ENCODE results near the gene KCNJ5.

KCNJ5 gene

DNA sequence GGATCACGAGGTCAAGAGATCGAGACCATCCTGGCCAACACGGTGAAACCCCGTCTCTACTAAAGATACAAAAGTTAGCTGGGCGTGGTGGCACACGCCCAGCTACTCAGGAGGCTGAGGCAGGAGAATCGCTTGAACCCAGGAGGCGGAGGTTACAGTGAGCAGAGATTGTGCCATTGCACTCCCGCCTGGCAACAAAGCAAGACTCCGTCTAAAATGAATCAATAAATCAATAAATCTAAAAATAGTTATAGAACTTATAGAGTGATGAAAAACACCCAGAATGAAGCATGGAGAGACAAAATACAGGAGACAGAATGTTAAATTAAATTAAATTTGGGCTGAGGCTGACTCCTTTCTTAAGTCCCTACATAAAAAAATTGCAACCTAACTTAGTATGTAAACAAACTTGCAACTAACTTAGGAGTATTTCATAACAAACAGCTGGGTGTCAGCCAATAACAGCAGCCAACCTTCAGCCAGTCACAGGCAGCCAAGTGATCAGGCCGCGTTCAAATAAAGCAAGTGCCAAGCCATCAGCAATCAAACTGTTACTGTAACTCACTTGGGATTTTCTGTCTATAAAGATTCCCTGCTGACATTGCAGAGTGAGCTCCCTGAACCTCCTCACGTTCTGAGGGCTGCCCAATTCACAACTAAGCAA, 58.8 kb downstream of the KCNJ5 start:
- H3K4me2 ChIP-seq (ENCODE audit: low read depth, low read length, poor library complexity, severe bottlenecking): no peak overlapping the region
- no peak overlapping the region for H3K4me3 ChIP-seq (ENCODE audit: insufficient read depth, low read length, poor library complexity, severe bottlenecking)
- no peak overlapping the region for H3K9ac ChIP-seq (ENCODE audit: low read length)
- H2AFZ ChIP-seq (ENCODE audit: low read depth, low read length, severe bottlenecking): no peak overlapping the region
- TF ChIP-seq, protein P1, sequence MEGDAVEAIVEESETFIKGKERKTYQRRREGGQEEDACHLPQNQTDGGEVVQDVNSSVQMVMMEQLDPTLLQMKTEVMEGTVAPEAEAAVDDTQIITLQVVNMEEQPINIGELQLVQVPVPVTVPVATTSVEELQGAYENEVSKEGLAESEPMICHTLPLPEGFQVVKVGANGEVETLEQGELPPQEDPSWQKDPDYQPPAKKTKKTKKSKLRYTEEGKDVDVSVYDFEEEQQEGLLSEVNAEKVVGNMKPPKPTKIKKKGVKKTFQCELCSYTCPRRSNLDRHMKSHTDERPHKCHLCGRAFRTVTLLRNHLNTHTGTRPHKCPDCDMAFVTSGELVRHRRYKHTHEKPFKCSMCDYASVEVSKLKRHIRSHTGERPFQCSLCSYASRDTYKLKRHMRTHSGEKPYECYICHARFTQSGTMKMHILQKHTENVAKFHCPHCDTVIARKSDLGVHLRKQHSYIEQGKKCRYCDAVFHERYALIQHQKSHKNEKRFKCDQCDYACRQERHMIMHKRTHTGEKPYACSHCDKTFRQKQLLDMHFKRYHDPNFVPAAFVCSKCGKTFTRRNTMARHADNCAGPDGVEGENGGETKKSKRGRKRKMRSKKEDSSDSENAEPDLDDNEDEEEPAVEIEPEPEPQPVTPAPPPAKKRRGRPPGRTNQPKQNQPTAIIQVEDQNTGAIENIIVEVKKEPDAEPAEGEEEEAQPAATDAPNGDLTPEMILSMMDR (IDR thresholded peaks at IDR 0.05; ENCODE audit: insufficient read depth, low read length, poor library complexity, severe bottlenecking): no peak
- TF ChIP-seq EZH2phosphoT487 (conservative IDR thresholded peaks at IDR 0.05; ENCODE audit: low read length): no peak
- H3K79me2 ChIP-seq (ENCODE audit: insufficient read depth, low read length): no peaks in the 10 kb centered on the region
- no peaks in the 10 kb centered on the region for H3K27me3 ChIP-seq (ENCODE audit: low read length)
- H3F3A ChIP-seq (ENCODE audit: insufficient read depth): no peaks in the 10 kb centered on the region
- H3K9me2 ChIP-seq (replicated peaks; ENCODE audit: insufficient read depth, low read length): no peaks in the 10 kb centered on the region
- H3K9me3 ChIP-seq (ENCODE audit: insufficient read depth, low read length): no peaks in the 10 kb centered on the region
- no peaks in the 10 kb centered on the region for H3K36me3 ChIP-seq (ENCODE audit: low read length)
- no peaks in the 10 kb centered on the region for H4K20me1 ChIP-seq (ENCODE audit: low read depth, low read length)
- no peak overlapping the region for H3K27ac ChIP-seq (ENCODE audit: low read depth, low read length)

DNA sequence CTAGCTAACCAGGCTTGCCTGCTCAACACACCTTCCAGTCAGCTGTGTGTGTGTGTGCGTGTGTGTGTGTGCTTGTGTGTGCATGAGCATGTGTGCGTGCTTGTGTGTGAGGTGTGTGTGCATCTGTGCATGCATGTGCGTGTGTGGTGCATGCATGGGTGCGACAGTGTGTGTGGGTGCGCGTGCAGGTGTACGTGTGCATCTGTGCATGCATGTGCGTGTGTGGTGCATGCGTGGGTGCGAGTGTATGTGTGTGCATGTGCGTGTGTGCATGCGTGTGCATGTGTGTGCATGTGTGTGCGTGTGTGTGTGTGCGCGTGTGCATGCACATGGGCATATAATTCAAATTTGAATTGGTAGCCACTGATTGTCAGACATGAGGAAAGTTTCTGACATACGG, 62.0 kb downstream of the KCNJ5 start:
- Histone ChIP-seq H3K9ac (ENCODE audit: low read length) (no peak overlapping the region), H3K79me2 (ENCODE audit: insufficient read depth, low read length) (no peaks in the 10 kb centered on the region), H3K9me3 (ENCODE audit: insufficient read depth, low read length) (no peaks in the 10 kb centered on the region), H3K27me3 (ENCODE audit: low read length) (no peaks in the 10 kb centered on the region), H3K27ac (ENCODE audit: low read depth, low read length) (no peak overlapping the region), H3K9me2 (replicated peaks; ENCODE audit: insufficient read depth, low read length) (no peaks in the 10 kb centered on the region), H3K36me3 (ENCODE audit: low read length) (no peaks in the 10 kb centered on the region), H3K4me3 (ENCODE audit: insufficient read depth, low read length, poor library complexity, severe bottlenecking) (no peak overlapping the region), H3K4me2 (ENCODE audit: low read depth, low read length, poor library complexity, severe bottlenecking) (no peak overlapping the region), H4K20me1 (ENCODE audit: low read depth, low read length) (no peaks in the 10 kb centered on the region), H3F3A (ENCODE audit: insufficient read depth) (no peaks in the 10 kb centered on the region), H2AFZ (ENCODE audit: low read depth, low read length, severe bottlenecking) (no peak overlapping the region)
- TF ChIP-seq EZH2phosphoT487 (conservative IDR thresholded peaks at IDR 0.05; ENCODE audit: low read length): no peak
- TF ChIP-seq, protein P1 (IDR thresholded peaks at IDR 0.05; ENCODE audit: insufficient read depth, low read length, poor library complexity, severe bottlenecking): no peak

DNA sequence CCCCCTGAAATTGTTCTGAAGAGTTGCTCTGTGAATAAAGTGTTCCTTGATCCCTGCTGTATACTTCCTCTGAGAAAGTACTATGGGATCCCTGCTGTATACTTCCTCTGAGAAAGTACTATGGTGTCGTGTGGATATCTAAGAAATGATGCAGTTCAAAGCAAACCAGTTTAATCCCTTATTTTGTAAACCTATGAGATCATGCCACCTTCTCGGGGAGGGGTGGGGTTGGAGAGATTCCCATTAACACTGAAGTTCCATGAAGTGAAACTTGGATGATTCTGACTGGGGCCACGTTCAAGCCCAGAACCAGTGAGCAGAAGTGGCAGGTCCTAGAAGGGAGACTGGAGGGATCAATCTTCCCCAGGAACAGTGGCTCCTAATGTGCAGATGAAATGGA, 64.5 kb downstream of the KCNJ5 start:
- TF ChIP-seq, protein P1 (IDR thresholded peaks at IDR 0.05; ENCODE audit: insufficient read depth, low read length, poor library complexity, severe bottlenecking): no peak
- no peak for TF ChIP-seq EZH2phosphoT487 (conservative IDR thresholded peaks at IDR 0.05; ENCODE audit: low read length)
- Histone ChIP-seq H4K20me1 (ENCODE audit: low read depth, low read length) (no peaks in the 10 kb centered on the region), H2AFZ (ENCODE audit: low read depth, low read length, severe bottlenecking) (no peak overlapping the region), H3K9ac (ENCODE audit: low read length) (no peak overlapping the region), H3K27me3 (ENCODE audit: low read length) (no peaks in the 10 kb centered on the region), H3F3A (ENCODE audit: insufficient read depth) (no peaks in the 10 kb centered on the region), H3K9me3 (ENCODE audit: insufficient read depth, low read length) (no peaks in the 10 kb centered on the region), H3K4me2 (ENCODE audit: low read depth, low read length, poor library complexity, severe bottlenecking) (no peak overlapping the region), H3K36me3 (ENCODE audit: low read length) (no peaks in the 10 kb centered on the region), H3K4me3 (ENCODE audit: insufficient read depth, low read length, poor library complexity, severe bottlenecking) (no peak overlapping the region), H3K27ac (ENCODE audit: low read depth, low read length) (no peak overlapping the region), H3K79me2 (ENCODE audit: insufficient read depth, low read length) (no peaks in the 10 kb centered on the region), H3K9me2 (replicated peaks; ENCODE audit: insufficient read depth, low read length) (no peaks in the 10 kb centered on the region)
